Stimulated activated CD4-positive, alpha-beta T cell treated with anti-CD3 and anti-CD28 coated beads, Interleukin-12 subunit alpha, Interleukin-12 subunit beta, amount 100 ng/mL, for 4 hours (primary cell): Measurements from ENCODE around the gene HTR7.
A peak's percentile ranks its signal among the peaks of the same experiment; 100 is the strongest.

Experiments
- DNase-seq: peaks from one replicate; pipeline ENCODE4 v3.0.0-alpha.2; 2020

Gene HTR7

GRCh38 chr10:90800232-90800796 lies 57.5 kb downstream of the HTR7 start:
- no peak for DNase-seq

- no peak for DNase-seq
These were observed 58.7 kb downstream of the HTR7 start for GRCh38 chr10:90799172-90799571.

GRCh38 chr10:90798482-90798881 lies 59.4 kb downstream of the HTR7 start:
- no peak for DNase-seq

- DNase-seq = no peak
These were observed 67.4 kb downstream of the HTR7 start for GRCh38 chr10:90790422-90790821.

- DNase-seq = no peak
These were observed 68.9 kb downstream of the HTR7 start for GRCh38 chr10:90788968-90789367.

- DNase-seq = no peak
These were observed 69.7 kb downstream of the HTR7 start for GRCh38 chr10:90788199-90788491.

GRCh38 chr10:90787393-90788198 lies 70.2 kb downstream of the HTR7 start:
- DNase-seq = peak; percentile 3

- no peak for DNase-seq
These were observed 72.1 kb downstream of the HTR7 start for GRCh38 chr10:90785782-90786181.

GRCh38 chr10:90784771-90785170 lies 73.1 kb downstream of the HTR7 start:
- no peak for DNase-seq

- DNase-seq = no peak
These were observed 77.4 kb downstream of the HTR7 start for GRCh38 chr10:90780488-90780887.

- no peak for DNase-seq
These were observed 78.3 kb downstream of the HTR7 start for GRCh38 chr10:90779548-90779947.

GRCh38 chr10:90777621-90778020 lies 80.2 kb downstream of the HTR7 start:
- no peak for DNase-seq

- DNase-seq = no peak
These were observed 82.3 kb downstream of the HTR7 start for GRCh38 chr10:90775351-90776028.

- no peak for DNase-seq
These were observed 87.6 kb downstream of the HTR7 start for GRCh38 chr10:90769946-90770841.

GRCh38 chr10:90751107-90751997 lies 106.5 kb downstream of the HTR7 start:
- peak; percentile 15 for DNase-seq

GRCh38 chr10:90746829-90747228 lies 111.0 kb downstream of the HTR7 start:
- no peak for DNase-seq

- no peak for DNase-seq
These were observed 112.3 kb downstream of the HTR7 start for GRCh38 chr10:90745565-90745964.

- DNase-seq = no peak
These were observed 114.5 kb downstream of the HTR7 start for GRCh38 chr10:90743291-90743690.

GRCh38 chr10:90741926-90742565 lies 115.8 kb downstream of the HTR7 start:
- DNase-seq = no peak

- no peak for DNase-seq
These were observed 117.6 kb downstream of the HTR7 start for GRCh38 chr10:90740265-90740664.

- DNase-seq = no peak
These were observed 119.0 kb downstream of the HTR7 start for GRCh38 chr10:90738885-90739284.

- DNase-seq = no peak
These were observed 123.4 kb downstream of the HTR7 start for GRCh38 chr10:90734415-90734814.
